ENCODE data around the gene CTPS1.

CTPS1 gene

GRCh38 chr1:40939320-40940059 lies 40.0 kb upstream of the CTPS1 start:
- TF ChIP-seq POLR2AphosphoS5 (IDR thresholded peaks at IDR 0.05; ENCODE audit: low read depth) (no peak), REST (IDR thresholded peaks at IDR 0.05; ENCODE audit: insufficient replicate concordance, low read depth) (no peak), GABPA (IDR thresholded peaks at IDR 0.05; ENCODE audit: low read depth) (no peak), SPI1 (IDR thresholded peaks at IDR 0.05; ENCODE audit: borderline replicate concordance, low read depth) (no peak), CTCF (IDR thresholded peaks at IDR 0.05; ENCODE audit: insufficient read depth, low read length) (no peak)
- H3K27ac ChIP-seq (replicated peaks): no peak overlapping the region
- DNase-seq (ENCODE audit: low read depth in 1 of 2, low spot score in 1 of 2): peak; percentile 42 to 67
- H3K4me3 ChIP-seq (replicated peaks; ENCODE audit: insufficient read depth, low read length): no peak overlapping the region
- H3K27me3 ChIP-seq (ENCODE audit: insufficient read depth, poor library complexity, severe bottlenecking): no peaks in the 10 kb centered on the region

DNA sequence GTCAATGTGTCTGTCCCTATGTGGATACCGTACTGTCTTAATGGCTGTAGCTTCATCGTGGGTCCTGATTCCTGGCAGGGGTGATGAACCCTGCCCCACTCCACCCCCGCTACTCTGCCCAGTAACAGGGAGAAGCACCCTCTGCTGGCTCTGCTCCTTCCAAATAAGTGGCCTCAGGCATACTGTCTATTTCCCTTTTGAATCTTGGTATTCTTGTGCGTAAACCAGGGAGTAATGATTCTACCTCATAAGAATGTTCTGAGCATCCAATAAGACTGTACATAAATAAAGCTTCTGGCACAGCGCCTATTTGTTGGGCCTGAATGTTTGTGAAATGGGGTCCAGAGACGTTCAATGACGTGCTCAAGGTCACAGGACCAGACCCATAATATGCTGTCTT lies 35.2 kb upstream of the CTPS1 start:
- H3K4me3 ChIP-seq (replicated peaks; ENCODE audit: insufficient read depth, low read length): no peak overlapping the region
- no peaks in the 10 kb centered on the region for H3K27me3 ChIP-seq (ENCODE audit: insufficient read depth, poor library complexity, severe bottlenecking)
- H3K27ac ChIP-seq (replicated peaks): no peak overlapping the region
- DNase-seq (ENCODE audit: low read depth in 1 of 2, low spot score in 1 of 2): no peak
- no peak for TF ChIP-seq REST (IDR thresholded peaks at IDR 0.05; ENCODE audit: insufficient replicate concordance, low read depth)
- TF ChIP-seq CTCF (IDR thresholded peaks at IDR 0.05; ENCODE audit: insufficient read depth, low read length): no peak
- TF ChIP-seq SPI1 (IDR thresholded peaks at IDR 0.05; ENCODE audit: borderline replicate concordance, low read depth): no peak
- TF ChIP-seq POLR2AphosphoS5 (IDR thresholded peaks at IDR 0.05; ENCODE audit: low read depth): no peak
- TF ChIP-seq GABPA (IDR thresholded peaks at IDR 0.05; ENCODE audit: low read depth): no peak

DNA sequence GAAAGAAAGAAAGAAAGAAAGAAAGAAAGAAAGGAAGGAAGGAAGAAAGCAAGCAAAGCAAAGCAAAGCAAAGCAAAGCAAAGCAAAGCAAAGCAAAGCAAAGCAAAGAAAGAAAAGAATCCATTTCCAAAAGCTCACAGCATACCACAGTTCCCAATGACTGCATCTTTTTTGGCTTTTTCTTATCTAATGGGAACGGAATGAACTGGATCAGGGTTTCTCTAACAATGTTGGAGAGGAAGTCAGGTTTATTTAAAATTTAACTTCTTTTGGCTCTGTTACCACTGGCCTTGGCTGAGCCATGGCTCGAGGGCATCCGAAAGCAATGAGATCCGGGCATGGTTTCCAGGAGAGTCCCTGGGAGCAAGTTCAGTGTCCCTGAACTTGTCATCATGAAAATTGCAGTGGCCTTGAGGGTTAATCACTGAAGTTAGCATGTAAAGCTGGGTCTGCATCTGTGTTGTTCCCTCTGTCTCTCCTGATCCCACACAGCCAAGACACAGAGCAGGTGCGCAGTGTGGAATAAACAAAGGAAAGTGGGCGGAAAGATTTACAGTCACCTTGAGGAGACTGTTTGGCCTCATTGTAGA lies 34.6 kb upstream of the CTPS1 start:
- H3K27me3 ChIP-seq (ENCODE audit: insufficient read depth, poor library complexity, severe bottlenecking): no peaks in the 10 kb centered on the region
- DNase-seq (ENCODE audit: low read depth in 1 of 2, low spot score in 1 of 2): no peak
- TF ChIP-seq SPI1 (IDR thresholded peaks at IDR 0.05; ENCODE audit: borderline replicate concordance, low read depth): no peak
- TF ChIP-seq GABPA (IDR thresholded peaks at IDR 0.05; ENCODE audit: low read depth): no peak
- TF ChIP-seq CTCF (IDR thresholded peaks at IDR 0.05; ENCODE audit: insufficient read depth, low read length): no peak
- TF ChIP-seq POLR2AphosphoS5 (IDR thresholded peaks at IDR 0.05; ENCODE audit: low read depth): no peak
- no peak for TF ChIP-seq REST (IDR thresholded peaks at IDR 0.05; ENCODE audit: insufficient replicate concordance, low read depth)
- H3K27ac ChIP-seq (replicated peaks): no peak overlapping the region
- no peak overlapping the region for H3K4me3 ChIP-seq (replicated peaks; ENCODE audit: insufficient read depth, low read length)

All from HL-60 (cell line).